NCI-H1694 treated with DMSO at 0.1 percent for 48 hours (cell line): ENCODE measurements around the gene ADARB2.

ENCODE experiments used
- DNase-seq: peaks from one replicate; lab custom pipeline; 2025; lab: John Stamatoyannopoulos, UW

The ADARB2 gene

DNA sequence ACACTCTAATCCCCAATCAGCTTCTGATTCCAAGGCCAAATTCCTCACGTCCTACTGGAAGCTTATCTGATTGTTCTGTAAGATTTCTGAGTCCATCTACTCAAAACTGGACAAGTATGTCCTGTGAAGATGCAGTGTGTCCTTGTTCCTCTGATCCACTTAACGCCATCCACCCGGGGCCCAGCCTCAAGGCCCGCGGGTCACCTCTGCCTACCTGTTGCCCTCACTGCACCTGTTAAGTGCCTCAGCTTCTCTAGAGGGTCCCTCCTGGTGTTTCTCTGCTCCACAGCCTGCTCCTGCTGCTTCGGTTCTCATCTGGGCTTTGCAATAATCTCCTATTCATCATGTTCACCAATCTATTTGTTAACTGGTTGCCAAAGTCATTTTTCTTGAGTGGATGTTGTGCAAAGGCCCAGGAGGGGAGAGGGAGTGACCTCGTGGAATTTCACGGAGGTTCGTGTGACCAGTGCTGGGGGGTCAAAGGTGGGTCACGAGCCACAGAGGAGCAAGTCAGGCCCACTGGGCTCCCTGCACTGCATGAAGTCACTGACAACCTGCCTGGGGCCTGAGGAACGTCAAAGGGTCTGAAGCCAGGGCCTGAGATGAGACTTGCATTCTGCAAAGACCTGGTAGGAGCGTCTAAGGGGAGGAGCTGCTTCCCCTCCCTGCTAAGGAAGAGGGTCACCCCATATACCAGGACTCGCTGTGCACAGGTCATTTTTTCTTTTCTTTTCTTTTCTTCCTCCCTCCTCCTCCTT, 343.0 kb downstream of the ADARB2 start:
- no peak for DNase-seq

DNA sequence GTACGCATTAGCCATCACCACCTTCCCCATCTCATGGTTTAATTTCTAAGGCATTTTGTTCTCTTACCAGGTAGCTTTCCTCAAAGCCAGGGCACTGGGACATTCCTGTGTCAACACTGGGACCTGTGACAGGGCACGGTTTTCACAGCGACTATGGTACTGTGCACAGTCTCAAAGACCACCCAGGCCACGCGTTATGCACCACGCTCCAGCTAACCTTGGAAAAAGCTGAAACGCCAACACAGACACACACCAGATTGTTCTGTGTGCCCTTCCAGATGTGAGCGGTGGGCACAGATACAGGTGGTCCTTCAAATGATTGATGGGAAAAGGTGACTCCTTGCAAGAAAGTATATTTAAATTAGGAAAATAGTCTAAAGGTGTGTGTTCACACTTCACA, 343.8 kb downstream of the ADARB2 start:
- DNase-seq = no peak

DNA sequence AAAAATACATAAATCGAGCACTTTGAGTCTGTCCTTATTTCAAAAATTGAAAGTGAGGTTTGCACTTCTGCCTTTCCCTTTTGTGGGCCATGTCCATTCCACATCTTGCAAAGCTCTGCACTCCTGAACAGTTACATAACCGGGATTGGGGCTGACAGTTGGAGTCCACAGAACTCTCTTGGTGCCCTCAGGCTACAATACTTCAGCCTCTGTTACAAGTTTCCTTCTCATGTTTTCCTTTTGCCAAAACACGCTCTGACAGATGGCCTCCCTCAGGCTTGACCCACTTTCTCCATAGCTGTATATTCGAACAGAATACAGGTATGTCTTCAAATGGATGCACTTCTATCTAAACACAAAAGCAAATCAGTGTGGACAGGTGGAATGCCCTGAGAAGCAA, 345.2 kb downstream of the ADARB2 start:
- no peak for DNase-seq

DNA sequence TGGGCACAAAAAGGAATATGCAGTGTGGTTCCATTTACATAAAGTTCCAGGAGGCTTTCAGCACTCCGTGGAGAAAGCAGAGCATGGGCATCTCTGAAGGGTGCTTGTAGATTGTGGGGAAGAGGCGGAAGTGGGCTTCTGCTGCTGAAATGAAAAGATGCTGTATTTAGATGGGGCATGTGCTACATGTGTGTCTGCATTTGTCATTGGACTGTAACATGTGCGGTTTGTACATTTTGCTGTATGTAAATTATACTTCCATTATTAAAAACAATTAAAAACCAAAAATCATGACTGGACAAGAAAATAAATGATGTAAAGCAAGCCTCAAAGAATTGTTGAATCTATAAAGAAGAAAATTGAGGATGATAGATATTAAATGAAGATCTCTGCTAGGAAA, 347.1 kb downstream of the ADARB2 start:
- DNase-seq = no peak

DNA sequence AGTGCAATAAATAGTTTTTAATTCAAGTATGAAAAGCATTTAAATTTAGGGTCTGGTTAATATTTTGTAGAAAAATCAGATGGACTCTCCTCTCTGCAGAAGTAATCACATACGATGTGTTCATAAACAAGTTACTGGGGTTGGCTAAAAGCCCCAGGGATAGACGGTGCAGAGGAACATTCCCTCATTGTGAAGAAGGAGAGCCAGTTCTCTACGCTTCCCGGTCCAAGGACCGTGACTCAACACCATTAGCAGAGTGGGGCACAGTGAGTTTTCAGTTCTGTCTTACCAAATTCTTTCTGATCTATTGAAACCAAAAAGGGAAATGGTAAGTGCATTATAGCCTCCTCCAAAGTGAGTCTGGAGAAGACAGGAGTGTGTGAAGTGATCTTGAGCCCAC, 353.3 kb downstream of the ADARB2 start:
- no peak for DNase-seq

DNA sequence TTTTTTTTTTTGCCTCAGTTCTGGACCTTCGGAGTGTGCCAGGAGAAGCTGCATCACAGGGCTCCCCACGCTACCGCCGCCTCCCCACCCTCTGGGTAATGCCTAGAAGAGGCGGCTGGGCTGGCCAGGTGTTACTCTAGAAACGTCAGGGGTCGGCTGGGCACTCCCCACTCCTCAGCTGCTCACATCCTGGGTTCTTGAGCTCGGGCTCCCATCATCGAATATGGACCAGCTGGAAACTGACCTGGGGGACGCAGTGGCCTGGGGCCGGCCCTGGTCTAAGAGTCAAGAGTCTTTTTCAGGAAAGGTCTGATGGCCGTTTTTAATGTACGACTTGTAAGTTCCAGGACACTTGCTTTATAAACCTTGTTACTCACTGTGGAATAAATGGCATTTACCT, 354.6 kb downstream of the ADARB2 start:
- no peak for DNase-seq

DNA sequence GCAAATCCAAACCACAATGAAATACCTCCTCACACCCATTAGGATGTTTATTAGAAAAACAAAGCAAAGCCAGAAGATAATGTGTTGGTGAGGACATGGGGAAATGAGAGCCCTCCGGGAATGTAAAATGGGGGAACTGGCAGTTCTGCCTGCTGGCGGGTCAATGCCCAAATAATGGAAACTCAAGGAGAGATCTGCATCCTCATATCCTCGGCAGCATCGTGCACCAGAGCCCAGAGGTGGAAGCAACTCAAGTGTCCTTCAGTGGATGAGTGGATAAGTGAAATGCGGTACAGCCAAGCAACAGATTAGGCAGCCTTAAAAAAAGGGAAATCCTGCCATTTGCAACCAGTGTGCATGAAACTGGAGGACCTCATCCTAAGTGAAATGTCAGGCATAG, 356.0 kb downstream of the ADARB2 start:
- DNase-seq = no peak

DNA sequence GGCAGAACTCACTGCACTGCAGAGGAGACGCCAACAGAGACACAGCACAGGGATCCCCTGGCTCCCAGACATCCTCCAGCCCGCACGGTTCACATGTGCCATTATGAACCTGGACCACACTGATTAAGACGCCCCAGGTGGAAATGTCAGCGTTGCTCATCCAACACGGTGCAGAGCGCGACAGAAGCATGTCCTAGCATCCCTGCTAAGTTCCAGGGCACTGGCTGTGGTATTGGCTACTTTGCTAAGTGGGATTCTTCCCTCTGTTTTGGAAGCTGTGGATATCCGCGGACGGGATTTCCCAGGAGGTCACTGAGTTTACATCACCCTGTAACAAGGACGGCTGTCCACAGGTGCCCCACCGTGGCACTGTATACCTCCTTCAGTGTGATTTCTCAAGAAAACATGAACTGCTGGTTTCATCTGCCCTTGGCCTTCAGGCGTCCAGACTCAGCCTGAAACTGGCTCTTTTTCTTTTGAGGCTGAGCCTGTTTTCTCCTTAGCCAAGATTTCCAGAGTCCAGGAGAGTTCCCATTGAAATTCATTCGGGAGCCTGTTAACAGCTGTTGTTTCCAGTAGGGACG, 357.1 kb downstream of the ADARB2 start:
- no peak for DNase-seq

DNA sequence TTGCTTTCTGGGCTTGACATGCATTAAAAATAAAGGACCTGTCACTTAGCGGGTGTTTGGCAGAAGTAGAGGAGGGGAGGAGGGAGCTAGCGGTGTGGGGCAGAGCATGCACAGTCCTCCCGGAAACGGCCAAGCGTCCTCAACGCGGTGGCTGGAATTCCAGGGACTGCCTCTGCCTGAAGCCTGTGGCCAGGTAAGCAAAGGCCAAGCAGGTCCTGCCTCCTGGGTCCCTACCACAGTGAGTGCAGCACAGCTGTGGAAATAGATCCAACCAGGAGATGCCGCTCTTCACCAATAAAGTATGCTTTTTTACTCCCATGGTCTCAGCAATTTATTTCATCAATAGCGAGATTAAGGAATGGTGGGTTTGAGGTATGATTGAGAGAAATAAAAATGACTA, 357.7 kb downstream of the ADARB2 start:
- DNase-seq = no peak

DNA sequence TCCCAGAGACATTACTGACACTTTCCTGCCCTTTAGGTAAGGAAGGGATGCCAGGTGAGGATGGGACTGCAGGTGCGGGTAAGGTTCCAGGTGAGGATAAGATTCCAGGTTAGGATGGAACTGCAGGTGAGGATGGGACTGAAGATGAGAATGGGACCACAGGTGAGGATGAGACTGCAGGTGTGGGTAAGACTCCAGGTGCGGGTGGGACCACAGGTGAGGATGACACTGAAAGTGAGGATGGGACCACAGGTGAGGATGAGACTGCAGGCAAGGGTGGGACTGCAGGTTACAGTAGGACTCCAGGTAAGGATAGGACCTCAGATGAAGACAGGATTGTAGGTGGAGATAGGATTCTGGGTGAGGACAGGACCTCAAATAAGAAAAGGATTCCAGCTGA, 358.9 kb downstream of the ADARB2 start:
- no peak for DNase-seq

DNA sequence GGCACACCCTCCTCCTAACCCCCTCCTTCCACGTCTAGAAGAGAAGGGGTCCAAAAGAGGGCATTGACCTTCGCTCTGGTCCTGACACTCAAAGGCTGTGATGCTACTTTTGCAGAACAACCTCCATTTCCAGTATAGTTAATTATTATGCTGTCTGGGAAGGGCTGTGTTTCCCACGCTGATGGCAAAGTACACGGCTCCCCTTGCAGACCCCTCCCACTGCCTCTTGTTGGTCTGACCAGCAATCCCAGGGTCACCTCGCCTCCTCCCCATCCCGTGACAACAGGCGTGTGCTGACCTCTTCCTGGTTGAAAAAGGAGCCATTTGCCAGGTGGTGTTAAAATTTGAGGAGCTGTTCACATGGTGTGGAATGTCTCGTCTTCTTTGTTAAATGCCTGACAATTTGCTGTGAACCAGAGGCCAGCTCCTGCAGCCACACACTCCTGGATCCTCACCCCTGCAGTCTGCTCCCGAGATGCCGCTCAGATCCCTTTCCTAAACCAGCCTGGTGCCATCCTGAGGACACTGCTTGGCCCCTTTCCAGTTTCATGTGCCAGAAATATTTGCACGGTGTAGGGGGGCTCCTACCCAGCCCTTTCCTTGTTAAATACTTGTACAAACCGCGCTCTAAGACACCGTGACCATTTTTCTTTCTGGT, 359.5 kb downstream of the ADARB2 start:
- DNase-seq = no peak

DNA sequence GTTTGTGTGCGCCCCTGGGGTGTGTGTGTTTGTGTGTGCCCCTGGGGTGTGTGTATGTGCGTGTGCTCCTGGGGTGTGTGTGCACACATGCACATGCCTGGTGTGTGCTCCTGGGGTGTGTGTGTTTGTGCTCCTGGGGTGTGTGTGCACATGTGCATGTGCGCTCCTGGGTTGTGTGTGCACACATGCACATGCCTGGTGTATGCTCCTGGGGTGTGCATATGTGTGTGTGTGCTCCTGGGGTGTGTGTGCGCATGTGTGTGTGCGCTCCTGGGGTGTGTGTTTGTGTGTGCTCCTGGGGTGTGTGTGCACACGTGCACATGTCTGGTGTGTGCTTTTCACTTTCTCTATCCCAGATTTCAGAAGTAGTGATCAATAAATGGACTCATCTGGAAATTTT, 360.1 kb downstream of the ADARB2 start:
- DNase-seq = no peak

DNA sequence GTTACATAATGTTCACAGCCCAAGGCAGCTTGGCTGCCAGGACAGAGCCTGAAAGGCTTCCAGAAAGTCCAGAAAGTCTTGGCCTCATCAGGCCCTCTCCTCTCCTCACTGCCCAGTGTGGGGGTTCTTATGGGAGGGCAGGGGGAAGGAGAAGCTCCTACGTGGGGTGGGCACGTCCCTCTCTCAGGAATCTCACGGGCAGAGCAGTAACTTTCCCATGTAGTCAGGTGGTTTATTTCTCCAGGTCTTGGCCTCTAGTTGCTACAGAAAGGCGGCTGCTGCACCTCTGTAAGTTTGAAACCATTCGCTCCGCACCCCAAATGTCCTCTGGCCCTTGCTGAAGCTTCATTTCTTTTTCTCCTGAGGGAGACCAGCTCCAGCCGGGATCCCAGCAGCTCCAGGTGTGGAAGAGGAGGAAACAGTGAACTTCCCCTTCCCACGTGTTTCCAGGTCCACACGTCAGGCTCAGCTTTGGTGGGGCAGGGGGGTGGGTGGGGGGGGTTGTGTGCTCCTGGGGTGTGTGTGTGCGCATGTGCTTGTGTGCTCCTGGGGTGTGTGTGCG, 360.9 kb downstream of the ADARB2 start:
- no peak for DNase-seq

DNA sequence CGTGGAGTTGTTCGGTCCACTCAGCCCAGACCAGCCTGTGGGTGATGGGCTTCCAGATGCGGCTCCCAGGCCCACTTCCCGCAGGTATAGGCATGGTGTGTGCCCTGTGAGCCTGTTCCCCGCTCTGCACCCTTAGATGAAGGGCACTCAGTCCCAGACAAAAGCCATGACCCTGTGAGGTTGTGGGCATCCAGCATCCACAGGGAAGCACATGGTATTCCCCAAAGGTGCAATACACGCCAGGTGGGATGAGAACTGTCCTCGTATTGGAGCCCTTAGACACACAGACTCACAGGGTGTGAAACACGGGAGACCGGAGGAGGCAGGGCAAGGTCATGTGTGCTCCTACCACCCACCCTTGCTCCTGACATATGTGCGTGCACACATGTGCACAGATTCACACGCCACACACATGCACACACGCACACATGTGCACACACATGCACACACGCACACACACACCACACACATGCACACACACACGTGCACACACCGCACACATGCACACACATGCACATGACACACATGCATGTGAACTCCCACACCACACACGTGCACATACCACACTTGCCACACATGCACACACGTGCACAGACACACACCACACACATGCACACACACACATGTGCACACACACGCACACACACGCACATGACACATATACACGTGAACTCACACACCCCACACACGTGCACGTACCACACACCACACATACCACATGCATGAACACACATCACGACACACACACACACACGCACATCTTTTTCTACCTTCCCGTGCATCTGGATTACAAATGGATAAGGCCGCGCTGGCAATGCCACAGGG, 361.8 kb downstream of the ADARB2 start:
- DNase-seq = no peak

DNA sequence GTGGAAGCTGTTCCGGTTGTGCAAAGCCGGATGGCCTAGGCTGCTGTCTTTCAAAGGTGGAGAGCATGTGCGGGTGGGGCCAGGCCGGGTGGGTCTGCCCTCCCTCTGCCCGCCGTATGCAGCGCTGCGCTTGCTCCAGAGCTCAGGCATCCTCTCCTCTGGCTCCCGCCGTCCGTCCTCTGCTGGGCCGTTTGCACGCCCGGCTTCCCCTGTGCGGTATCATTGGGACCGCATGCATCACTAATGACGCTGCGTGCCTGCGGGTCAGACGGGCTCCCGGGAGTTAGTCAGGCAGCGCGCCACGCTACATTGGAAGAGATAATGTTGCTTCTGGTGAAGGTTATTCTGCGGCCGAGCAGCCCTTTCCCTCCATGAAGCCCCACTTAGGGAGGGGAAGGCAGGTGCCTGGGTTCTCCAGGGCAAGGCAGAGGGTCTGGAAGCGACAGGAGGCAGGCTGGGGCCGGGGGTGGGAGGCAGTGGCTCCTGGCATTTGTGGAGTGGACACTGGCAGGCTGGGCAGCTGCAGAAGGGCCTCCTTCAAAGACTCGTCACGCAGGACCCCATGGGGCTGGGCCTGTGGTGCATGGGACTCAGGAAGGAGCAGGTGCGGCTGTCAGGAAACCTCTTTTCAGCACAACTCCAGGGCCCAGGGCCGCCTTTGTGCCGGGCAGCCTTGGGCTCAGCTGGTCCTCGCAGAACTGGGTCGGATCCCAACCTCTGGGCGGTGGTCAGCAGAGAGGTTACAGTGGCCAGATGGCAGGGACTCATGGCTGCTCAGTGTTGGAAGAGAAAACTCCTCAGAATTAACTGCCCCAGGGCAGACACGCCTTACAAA, 362.6 kb downstream of the ADARB2 start:
- no peak for DNase-seq

DNA sequence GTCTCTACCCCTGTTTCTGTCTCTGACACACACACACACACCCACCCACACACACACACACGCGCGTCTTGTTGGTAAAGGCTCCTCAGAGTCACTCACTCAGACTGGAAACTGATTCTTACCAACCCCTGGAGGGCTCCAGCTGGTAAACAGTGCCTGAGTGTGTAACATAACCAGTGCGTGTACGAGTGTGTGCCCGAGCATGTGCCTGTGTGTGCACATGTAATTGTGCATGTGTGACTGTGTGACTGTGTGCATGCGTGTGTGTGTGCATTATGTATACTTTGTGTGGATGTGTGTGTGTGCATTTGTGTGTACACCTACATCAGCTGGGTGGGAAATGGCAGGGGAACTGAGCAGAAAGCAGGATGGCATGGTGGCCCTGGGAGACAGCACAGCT, 364.0 kb downstream of the ADARB2 start:
- DNase-seq = no peak

DNA sequence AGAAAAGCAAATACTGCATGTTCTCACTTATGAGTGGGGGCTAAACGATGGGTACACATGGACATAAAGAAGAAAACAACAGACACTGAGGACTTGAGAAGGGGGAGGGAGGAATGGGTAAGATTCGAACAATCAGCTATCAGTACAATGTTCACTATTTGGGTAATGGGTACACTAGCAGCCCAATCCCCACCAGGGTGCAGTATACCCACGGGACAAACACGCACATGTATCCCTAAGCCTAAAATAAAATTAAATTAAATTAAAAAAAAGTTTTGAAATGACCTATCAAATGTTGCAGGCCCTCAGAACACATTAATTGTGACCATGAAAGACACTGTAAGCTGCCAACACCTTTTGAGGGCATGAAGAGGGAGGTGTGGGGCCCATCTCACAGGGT, 365.1 kb downstream of the ADARB2 start:
- DNase-seq = no peak

DNA sequence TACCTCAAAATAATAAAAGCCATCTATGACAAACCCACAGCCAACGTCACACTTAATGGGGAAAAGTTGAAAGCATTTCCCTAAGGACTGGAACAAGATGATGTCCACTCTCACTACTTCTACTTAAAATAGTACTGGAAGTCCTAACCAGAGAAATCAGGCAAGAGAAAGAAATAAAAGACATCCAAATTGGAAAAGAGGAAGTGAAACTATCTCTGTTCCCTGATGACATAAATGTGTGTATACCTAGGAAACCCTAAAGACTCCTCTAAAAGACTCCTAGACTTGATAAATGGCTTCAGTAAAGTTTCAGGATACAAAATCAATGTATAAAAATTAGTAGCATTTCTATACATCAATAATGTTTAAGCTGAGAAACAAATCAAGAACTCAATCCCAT, 367.0 kb downstream of the ADARB2 start:
- DNase-seq = no peak

DNA sequence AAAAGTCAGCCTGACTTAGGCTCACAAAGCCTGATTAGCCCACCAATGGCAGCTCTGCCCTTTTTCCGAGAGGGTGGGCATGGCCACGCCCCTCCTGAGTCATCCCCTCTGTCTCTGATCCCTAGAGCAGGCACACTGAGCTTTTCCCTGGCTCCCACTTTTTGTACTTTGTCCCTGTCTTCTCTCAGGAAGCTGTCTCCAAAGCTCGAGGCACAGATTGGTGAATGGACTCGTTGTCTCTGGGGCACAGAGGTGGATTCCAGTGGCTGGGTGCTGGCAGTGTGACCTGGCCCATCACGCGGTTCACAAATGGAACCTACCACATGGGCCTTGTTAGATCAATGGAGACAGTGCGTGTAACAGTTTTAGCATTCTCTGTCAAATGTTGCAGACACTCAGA, 367.7 kb downstream of the ADARB2 start:
- no peak for DNase-seq

DNA sequence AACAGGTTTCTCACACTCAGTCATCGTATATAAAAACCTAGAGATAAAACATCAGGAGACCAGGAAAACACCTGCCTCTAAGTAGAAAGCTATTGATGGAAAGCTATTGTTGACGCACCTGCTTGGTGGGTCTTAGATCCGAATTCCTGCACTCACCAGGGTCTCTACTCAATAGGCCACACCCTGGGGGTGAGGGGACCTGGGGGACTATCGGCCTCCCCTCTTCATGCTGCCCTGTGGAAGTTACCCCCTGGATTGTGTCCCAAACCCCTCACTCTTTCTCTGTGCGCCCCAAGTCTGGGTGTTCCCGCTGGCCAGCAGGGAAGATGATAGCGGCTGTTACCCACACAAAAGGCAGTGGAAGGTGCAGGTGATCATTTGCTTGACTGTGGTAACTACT, 368.1 kb downstream of the ADARB2 start:
- no peak for DNase-seq

DNA sequence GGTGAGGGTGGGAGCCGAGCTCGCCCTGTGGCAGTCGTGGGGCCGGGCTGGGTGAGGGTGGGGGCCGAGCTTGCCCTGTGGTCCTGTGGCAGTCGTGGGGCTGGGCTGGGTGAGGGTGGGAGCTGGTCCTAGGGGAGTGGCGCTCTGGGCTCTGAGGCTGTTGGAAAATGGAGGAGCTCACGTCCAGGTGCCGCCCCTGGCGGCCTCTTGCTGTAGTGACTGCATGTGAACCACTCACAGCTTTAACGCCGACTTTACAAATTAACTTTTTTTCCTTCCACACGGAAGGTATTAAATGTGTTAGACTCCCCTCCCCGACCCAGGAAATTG, 368.5 kb downstream of the ADARB2 start:
- no peak for DNase-seq
